ENCODE results near the gene UBXN1. TPM values are rescaled to one million over a fixed set of nuclear protein-coding genes. Genes with fewer than 3 reads are reported as not detected.
A peak's percentile ranks its signal among the peaks of the same experiment; 100 is the strongest.

The UBXN1 gene, protein sequence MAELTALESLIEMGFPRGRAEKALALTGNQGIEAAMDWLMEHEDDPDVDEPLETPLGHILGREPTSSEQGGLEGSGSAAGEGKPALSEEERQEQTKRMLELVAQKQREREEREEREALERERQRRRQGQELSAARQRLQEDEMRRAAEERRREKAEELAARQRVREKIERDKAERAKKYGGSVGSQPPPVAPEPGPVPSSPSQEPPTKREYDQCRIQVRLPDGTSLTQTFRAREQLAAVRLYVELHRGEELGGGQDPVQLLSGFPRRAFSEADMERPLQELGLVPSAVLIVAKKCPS
- 100 to 1,000 TPM; 136 to 179 TPM for total RNA-seq

GRCh38 chr11:62678770-62679696 is at the start of gene UBXN1:
TSS of gene UBXN1 (minus strand) at chr11:62679073. CDS start at chr11:62678923, 150 bp downstream.
- Histone ChIP-seq H3K27ac (peak within 1 kb of the TSS; percentile 79 to 82), H3K4me3 (peak within 1 kb of the TSS; percentile 86 to 90), H3K27me3 (replicated peaks; ENCODE audit: insufficient read depth) (no peaks in the 10 kb centered on the region), H3K36me3 (no peaks in the 10 kb centered on the region), H3K9me3 (no peaks in the 10 kb centered on the region), H3K4me1 (replicated peaks) (peaks cover 8% of the 10 kb centered on the region)
- WGBS: 9% methylated on average over 47 of the region's 55 CpGs
- TF ChIP-seq POLR2A (IDR thresholded peaks at IDR 0.05): peak; percentile 16
- TF ChIP-seq, protein P1, sequence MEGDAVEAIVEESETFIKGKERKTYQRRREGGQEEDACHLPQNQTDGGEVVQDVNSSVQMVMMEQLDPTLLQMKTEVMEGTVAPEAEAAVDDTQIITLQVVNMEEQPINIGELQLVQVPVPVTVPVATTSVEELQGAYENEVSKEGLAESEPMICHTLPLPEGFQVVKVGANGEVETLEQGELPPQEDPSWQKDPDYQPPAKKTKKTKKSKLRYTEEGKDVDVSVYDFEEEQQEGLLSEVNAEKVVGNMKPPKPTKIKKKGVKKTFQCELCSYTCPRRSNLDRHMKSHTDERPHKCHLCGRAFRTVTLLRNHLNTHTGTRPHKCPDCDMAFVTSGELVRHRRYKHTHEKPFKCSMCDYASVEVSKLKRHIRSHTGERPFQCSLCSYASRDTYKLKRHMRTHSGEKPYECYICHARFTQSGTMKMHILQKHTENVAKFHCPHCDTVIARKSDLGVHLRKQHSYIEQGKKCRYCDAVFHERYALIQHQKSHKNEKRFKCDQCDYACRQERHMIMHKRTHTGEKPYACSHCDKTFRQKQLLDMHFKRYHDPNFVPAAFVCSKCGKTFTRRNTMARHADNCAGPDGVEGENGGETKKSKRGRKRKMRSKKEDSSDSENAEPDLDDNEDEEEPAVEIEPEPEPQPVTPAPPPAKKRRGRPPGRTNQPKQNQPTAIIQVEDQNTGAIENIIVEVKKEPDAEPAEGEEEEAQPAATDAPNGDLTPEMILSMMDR (IDR thresholded peaks at IDR 0.05): no peak
- TF ChIP-seq POLR2AphosphoS5 (IDR thresholded peaks at IDR 0.05): peak; percentile 97
- intact Hi-C loops (cut with DNase I): no loop called here
- peak; percentile 84 for DNase-seq (ENCODE audit: low spot score)

- H3K27me3 ChIP-seq (replicated peaks; ENCODE audit: insufficient read depth): no peaks in the 10 kb centered on the region
- no peaks in the 10 kb centered on the region for H3K9me3 ChIP-seq
- H3K4me3 ChIP-seq: peak within 1 kb of the TSS; percentile 79 to 90
- peak; percentile 89 for DNase-seq (ENCODE audit: low spot score)
- intact Hi-C loops (cut with DNase I): loop anchor here (5.0 kb wide), 1 partner anchor 34 kb away; the partner anchor contains the start of gene POLR2G
- H3K36me3 ChIP-seq: no peaks in the 10 kb centered on the region
- H3K27ac ChIP-seq: peak within 1 kb of the TSS; percentile 89 to 97
- peaks cover 9% of the 10 kb centered on the region for H3K4me1 ChIP-seq (replicated peaks)
- WGBS: under 1% methylated on average over 29 of the region's 29 CpGs
- TF ChIP-seq POLR2AphosphoS5 (IDR thresholded peaks at IDR 0.05) (peak; percentile 87), POLR2A (IDR thresholded peaks at IDR 0.05) (peak; percentile 66)
- TF ChIP-seq, protein P1 (IDR thresholded peaks at IDR 0.05): no peak
Observed at GRCh38 chr11:62728171-62728988, 49.5 kb upstream of the UBXN1 start, which contains the start of gene TTC9C. TSS of gene TTC9C (plus strand) at chr11:62728486. CDS start at chr11:62728849, 363 bp downstream.

DNA sequence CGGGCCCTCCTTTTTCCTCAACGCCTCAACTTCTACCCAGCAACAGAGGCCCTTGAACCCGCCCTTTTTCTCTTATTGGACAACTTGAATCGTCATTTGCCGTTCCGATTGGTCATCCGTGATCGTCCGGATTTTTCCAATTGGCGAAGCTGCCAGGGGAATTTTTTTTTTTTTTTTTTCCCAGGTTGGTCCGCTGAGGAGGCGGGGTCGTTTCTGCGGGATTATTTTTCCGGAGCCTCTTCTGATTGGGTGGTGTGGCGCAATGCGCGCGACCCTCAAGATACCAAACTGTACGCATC is 48.9 kb upstream of the UBXN1 start:
- peak overlapping the region; percentile 79 to 90 for H3K4me3 ChIP-seq
- intact Hi-C loops (cut with DNase I): loop anchor here (5.0 kb wide), 1 partner anchor 34 kb away; the partner anchor contains the start of gene POLR2G
- DNase-seq (ENCODE audit: low spot score): peak; percentile 88
- TF ChIP-seq, protein P1 (IDR thresholded peaks at IDR 0.05): no peak
- no peak for TF ChIP-seq POLR2AphosphoS5 (IDR thresholded peaks at IDR 0.05)
- no peak for TF ChIP-seq POLR2A (IDR thresholded peaks at IDR 0.05)
- H3K4me1 ChIP-seq (replicated peaks): peaks cover 9% of the 10 kb centered on the region
- H3K27ac ChIP-seq: peak overlapping the region; percentile 89 to 97
- no peaks in the 10 kb centered on the region for H3K36me3 ChIP-seq
- H3K9me3 ChIP-seq: no peaks in the 10 kb centered on the region
- under 1% methylated on average over 20 of the region's 20 CpGs for WGBS
- H3K27me3 ChIP-seq (replicated peaks; ENCODE audit: insufficient read depth): no peaks in the 10 kb centered on the region

GRCh38 chr11:62727165-62727871 is 48.4 kb upstream of the UBXN1 start, which contains the start of gene HNRNPUL2:
TSS of gene HNRNPUL2 (minus strand) at chr11:62727457. CDS start at chr11:62727156, 301 bp downstream.
- WGBS: under 1% methylated on average over 70 of the region's 72 CpGs
- TF ChIP-seq POLR2AphosphoS5 (IDR thresholded peaks at IDR 0.05) (peak; percentile 95), POLR2A (IDR thresholded peaks at IDR 0.05) (peak; percentile 93)
- TF ChIP-seq, protein P1 (IDR thresholded peaks at IDR 0.05): peak in 2 of 4 experiments; percentile 28 to 40
- Histone ChIP-seq H3K9me3 (no peaks in the 10 kb centered on the region), H3K4me3 (peak within 1 kb of the TSS; percentile 79 to 90), H3K4me1 (replicated peaks) (peaks cover 9% of the 10 kb centered on the region), H3K27ac (peak within 1 kb of the TSS; percentile 89 to 97), H3K27me3 (replicated peaks; ENCODE audit: insufficient read depth) (no peaks in the 10 kb centered on the region), H3K36me3 (peaks cover 0 to 5% of the 10 kb centered on the region in 2 donors)
- peak; percentile 97 for DNase-seq (ENCODE audit: low spot score)
- intact Hi-C loops (cut with DNase I): loop anchor here (5.0 kb wide), 1 partner anchor 35 kb away; the partner anchor contains the start of gene POLR2G
